WTC11 (cell line): Measurements from ENCODE around the gene NKX6-2. TPM values are rescaled to one million over a fixed set of nuclear protein-coding genes. Genes with fewer than 3 reads are reported as not detected.

Experiments used
- ATAC-seq: fragments of 200-7000 bp; cut with Tn5 transposase; 2 replicates; pipeline ENCODE4 v1.10.0; 2021; ENCODE audit warnings: mild to moderate bottlenecking, moderate library complexity
- CTCF ChIA-PET: fragments of 300-600 bp; sonication (Branson Sonifier 250); formaldehyde crosslinking; loops from one replicate; lab custom pipeline; 2021; ENCODE audit warnings: antibody characterized with exemption; lab: Charles Lee
- POLR2A ChIA-PET: fragments of 350-600 bp; sonication (Branson Sonifier 250); formaldehyde crosslinking; loops from one replicate; lab custom pipeline; 2021; ENCODE audit warnings: antibody characterized with exemption; lab: Charles Lee
- DNase-seq: peaks from one replicate; pipeline ENCODE4 v3.0.0; 2021; ENCODE audit warnings: low spot score
- H3K27ac Mint-ChIP-seq: 2 replicates; pipeline ENCODE4 v1.8.0; 2021; ENCODE audit warnings: mixed read lengths
- H3K27me3 Mint-ChIP-seq: 2 replicates; pipeline ENCODE4 v1.8.0; 2021; ENCODE audit warnings: low read depth, mild to moderate bottlenecking, moderate library complexity, mixed read lengths
- H3K36me3 Mint-ChIP-seq: 2 replicates; pipeline ENCODE4 v1.8.0; 2021; ENCODE audit warnings: mixed read lengths
- H3K4me1 Mint-ChIP-seq: 2 replicates; pipeline ENCODE4 v1.8.0; 2022; ENCODE audit warnings: mixed read lengths
- H3K4me3 Mint-ChIP-seq: 2 replicates; pipeline ENCODE4 v1.8.0; 2021; ENCODE audit warnings: mild to moderate bottlenecking, moderate library complexity, mixed read lengths
- H3K9me3 Mint-ChIP-seq: 2 replicates; pipeline ENCODE4 v1.8.0; 2021; ENCODE audit warnings: mixed read lengths
- E2F5 ChIP-seq: sonication (generic); formaldehyde crosslinking; IDR thresholded peaks from 2 replicates; pipeline ENCODE4 v1.8.1; 2022; ENCODE audit warnings: mild to moderate bottlenecking, moderate library complexity, missing genetic modification reagents
- ERG ChIP-seq: fragments of 250-450 bp; sonication (Bioruptor Pico); IDR thresholded peaks from 2 replicates; pipeline ENCODE4 v1.8.0; 2021; ENCODE audit warnings: mild to moderate bottlenecking
- FOXJ3 ChIP-seq: sonication (generic); formaldehyde crosslinking; IDR thresholded peaks from 2 replicates; pipeline ENCODE4 v1.9.0; 2021; ENCODE audit warnings: missing genetic modification reagents, mild to moderate bottlenecking, borderline replicate concordance
- IRF1 ChIP-seq: sonication (generic); formaldehyde crosslinking; IDR thresholded peaks from 2 replicates; pipeline ENCODE4 v1.8.0; 2023; ENCODE audit warnings: missing genetic modification reagents
- IRF2 ChIP-seq: sonication (generic); formaldehyde crosslinking; IDR thresholded peaks from 2 replicates; pipeline ENCODE4 v1.8.0; 2022; ENCODE audit warnings: low read depth, missing genetic modification reagents, borderline replicate concordance
- JAZF1 ChIP-seq: fragments of 250-450 bp; sonication (Bioruptor Pico); IDR thresholded peaks from 2 replicates; pipeline ENCODE4 v1.9.0; 2021; ENCODE audit warnings: moderate library complexity, mild to moderate bottlenecking, inconsistent platforms
- JUN ChIP-seq: sonication (generic); formaldehyde crosslinking; IDR thresholded peaks from 2 replicates; pipeline ENCODE4 v1.8.0; 2023; ENCODE audit warnings: mild to moderate bottlenecking, missing genetic modification reagents
- MXD4 ChIP-seq: fragments of 250-450 bp; sonication (Bioruptor Pico); IDR thresholded peaks from 2 replicates; pipeline ENCODE4 v1.8.0; 2021; ENCODE audit warnings: mild to moderate bottlenecking, moderate library complexity, borderline replicate concordance
- MYBL2 ChIP-seq: sonication (generic); formaldehyde crosslinking; IDR thresholded peaks from 2 replicates; pipeline ENCODE4 v1.8.1; 2023; ENCODE audit warnings: mild to moderate bottlenecking, moderate library complexity, missing genetic modification reagents
- NFATC4 ChIP-seq: fragments of 250-450 bp; sonication (Bioruptor Pico); IDR thresholded peaks from 2 replicates; pipeline ENCODE4 v1.9.0; 2021; ENCODE audit warnings: mild to moderate bottlenecking
- SMAD3 ChIP-seq: sonication (generic); formaldehyde crosslinking; IDR thresholded peaks from 2 replicates; pipeline ENCODE4 v1.8.0; 2022; ENCODE audit warnings: missing genetic modification reagents, mild to moderate bottlenecking, borderline replicate concordance
- USF2 ChIP-seq: sonication (generic); formaldehyde crosslinking; IDR thresholded peaks from 2 replicates; pipeline ENCODE4 v1.8.1; 2023; ENCODE audit warnings: mild to moderate bottlenecking, missing genetic modification reagents, moderate library complexity
- ZBTB21 ChIP-seq: sonication (generic); formaldehyde crosslinking; IDR thresholded peaks from 2 replicates; pipeline ENCODE4 v1.8.1; 2023; ENCODE audit warnings: mild to moderate bottlenecking, missing genetic modification reagents, borderline replicate concordance
- ZNF138 ChIP-seq: sonication (generic); formaldehyde crosslinking; conservative IDR thresholded peaks from 2 replicates; pipeline ENCODE4 v1.8.1; 2022; ENCODE audit warnings: mild to moderate bottlenecking, moderate library complexity, missing genetic modification reagents
- ZNF219 ChIP-seq: sonication (generic); formaldehyde crosslinking; IDR thresholded peaks from 2 replicates; pipeline ENCODE4 v1.8.0; 2023; ENCODE audit warnings: missing genetic modification reagents, mild to moderate bottlenecking, borderline replicate concordance
- ZNF263 ChIP-seq: sonication (generic); formaldehyde crosslinking; IDR thresholded peaks from 2 replicates; pipeline ENCODE4 v1.8.1; 2022; ENCODE audit warnings: low read depth, mild to moderate bottlenecking, moderate library complexity, missing genetic modification reagents
- ZNF317 ChIP-seq: sonication (generic); formaldehyde crosslinking; IDR thresholded peaks from 2 replicates; pipeline ENCODE4 v1.8.1; 2023; ENCODE audit warnings: low read depth, mild to moderate bottlenecking, moderate library complexity, missing genetic modification reagents, borderline replicate concordance
- ZNF512 ChIP-seq: sonication (generic); formaldehyde crosslinking; IDR thresholded peaks from 2 replicates; pipeline ENCODE4 v1.8.1; 2022; ENCODE audit warnings: missing genetic modification reagents, borderline replicate concordance
- ZNF671 ChIP-seq: fragments of 250-450 bp; sonication (Bioruptor Pico); IDR thresholded peaks from 2 replicates; pipeline ENCODE4 v1.8.0; 2021; ENCODE audit warnings: mild to moderate bottlenecking
- total RNA-seq: library from RNA; stranded (reverse); gene quantifications from 3 replicates; pipeline ENCODE4 v1.2.3, GENCODE V29; 2021
- TF ChIP-seq, protein P1 (sequence below): sonication (generic); formaldehyde crosslinking; IDR thresholded peaks from 2 replicates; pipeline ENCODE4 v1.8.0; 2022; ENCODE audit warnings: mild to moderate bottlenecking, missing genetic modification reagents

Gene NKX6-2
- total RNA-seq, 1 experiment from 2014 or later, result 0.15 TPM

- ChIA-PET POLR2A (no interaction called here), CTCF (interaction anchor here (0.6 to 1.4 kb wide), 7 partner anchors 15 to 389 kb away, joined by 3 to 8 read pairs (median 3); no protein-coding TSS in a partner anchor)
- TF ChIP-seq IRF1 (CRISPR knock-in tag) (no peak), E2F5 (CRISPR knock-in tag) (no peak), MXD4 (CRISPR knock-in tag) (no peak), ZNF138 (CRISPR knock-in tag) (no peak), NFATC4 (no peak), ZNF219 (no peak), MYBL2 (CRISPR knock-in tag) (no peak), ZBTB21 (CRISPR knock-in tag) (no peak), JAZF1 (CRISPR knock-in tag) (no peak)
- H3K9me3 Mint-ChIP-seq, result no peaks in the 10 kb centered on the region
- no peaks in the 10 kb centered on the region for H3K36me3 Mint-ChIP-seq
- no peak overlapping the region for H3K27ac Mint-ChIP-seq
- H3K4me3 Mint-ChIP-seq, result no peak overlapping the region
- DNase-seq (no peak), ATAC-seq (no peak; the same call in 1 of the 2 replicates)
- no peaks in the 10 kb centered on the region for H3K4me1 Mint-ChIP-seq
- no peaks in the 10 kb centered on the region for H3K27me3 Mint-ChIP-seq
These were observed 22.7 kb upstream of the NKX6-2 start for GRCh38 chr10:132808383-132809231.

GRCh38 chr10:132807621-132808049 is 21.7 kb upstream of the NKX6-2 start:
- ATAC-seq, result no peak
- H3K4me3 Mint-ChIP-seq, result no peak overlapping the region
- no peak overlapping the region for H3K27ac Mint-ChIP-seq
- H3K9me3 Mint-ChIP-seq, result no peaks in the 10 kb centered on the region
- H3K36me3 Mint-ChIP-seq, result no peaks in the 10 kb centered on the region
- no peak for DNase-seq
- H3K27me3 Mint-ChIP-seq, result no peaks in the 10 kb centered on the region
- H3K4me1 Mint-ChIP-seq, result no peaks in the 10 kb centered on the region
- TF ChIP-seq, protein P1, sequence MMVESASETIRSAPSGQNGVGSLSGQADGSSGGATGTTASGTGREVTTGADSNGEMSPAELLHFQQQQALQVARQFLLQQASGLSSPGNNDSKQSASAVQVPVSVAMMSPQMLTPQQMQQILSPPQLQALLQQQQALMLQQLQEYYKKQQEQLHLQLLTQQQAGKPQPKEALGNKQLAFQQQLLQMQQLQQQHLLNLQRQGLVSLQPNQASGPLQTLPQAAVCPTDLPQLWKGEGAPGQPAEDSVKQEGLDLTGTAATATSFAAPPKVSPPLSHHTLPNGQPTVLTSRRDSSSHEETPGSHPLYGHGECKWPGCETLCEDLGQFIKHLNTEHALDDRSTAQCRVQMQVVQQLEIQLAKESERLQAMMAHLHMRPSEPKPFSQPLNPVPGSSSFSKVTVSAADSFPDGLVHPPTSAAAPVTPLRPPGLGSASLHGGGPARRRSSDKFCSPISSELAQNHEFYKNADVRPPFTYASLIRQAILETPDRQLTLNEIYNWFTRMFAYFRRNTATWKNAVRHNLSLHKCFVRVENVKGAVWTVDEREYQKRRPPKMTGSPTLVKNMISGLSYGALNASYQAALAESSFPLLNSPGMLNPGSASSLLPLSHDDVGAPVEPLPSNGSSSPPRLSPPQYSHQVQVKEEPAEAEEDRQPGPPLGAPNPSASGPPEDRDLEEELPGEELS (CRISPR knock-in tag), result no peak
- TF ChIP-seq JUN (no peak), IRF2 (no peak)
- ChIA-PET POLR2A (no interaction called here), CTCF (interaction anchor here (0.7 to 1.4 kb wide), 3 partner anchors 14 to 389 kb away, joined by 3 read pairs; no protein-coding TSS in a partner anchor)

DNA sequence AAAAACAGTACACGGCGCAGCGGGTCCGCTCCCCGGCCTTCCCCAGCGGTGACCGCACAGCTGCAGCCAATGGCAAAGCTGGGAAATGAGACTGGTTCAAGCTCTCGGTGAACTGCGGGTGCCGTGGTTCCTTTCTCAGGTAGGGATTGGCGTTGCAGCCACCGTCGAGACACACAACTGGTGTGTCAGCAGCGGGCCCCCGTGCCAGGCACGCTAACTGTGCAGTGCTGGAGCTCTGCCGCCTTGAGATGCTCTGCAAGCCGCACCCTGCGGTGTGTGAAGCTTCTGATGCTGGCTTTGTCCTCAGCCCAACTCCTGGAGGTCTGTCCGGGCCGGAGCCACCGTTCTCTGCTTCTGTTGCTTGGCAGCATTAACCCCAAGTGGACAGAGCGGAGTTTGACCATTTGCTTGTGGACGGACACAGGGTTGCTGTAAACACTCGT is 20.6 kb upstream of the NKX6-2 start:
- POLR2A ChIA-PET, result no interaction called here
- no peak overlapping the region for H3K27ac Mint-ChIP-seq
- 0 out of 2 replicates have a peak, but pooled peaks cover 4% of the 10 kb centered on the region for H3K9me3 Mint-ChIP-seq
- DNase-seq (no peak), ATAC-seq (no peak)
- H3K4me1 Mint-ChIP-seq, result no peaks in the 10 kb centered on the region
- H3K27me3 Mint-ChIP-seq, result no peaks in the 10 kb centered on the region
- TF ChIP-seq ZNF512 (CRISPR knock-in tag) (no peak), ZNF263 (CRISPR knock-in tag) (no peak), ZNF671 (CRISPR knock-in tag) (no peak), FOXJ3 (CRISPR knock-in tag) (no peak), ZNF317 (CRISPR knock-in tag) (no peak), ERG (CRISPR knock-in tag) (no peak), SMAD3 (CRISPR knock-in tag) (no peak), IRF2 (no peak), USF2 (CRISPR knock-in tag) (no peak)
- TF ChIP-seq, protein P1 (CRISPR knock-in tag), result no peak
- TF ChIP-seq, all 79 proteins: peak for 0
- 0 out of 2 replicates have a peak, but pooled peaks cover 4% of the 10 kb centered on the region for H3K36me3 Mint-ChIP-seq
- CTCF ChIA-PET, result no interaction called here
- H3K4me3 Mint-ChIP-seq, result no peak overlapping the region
